GM12878 (cell line): Measurements from ENCODE around the gene DPH6. TPM values are rescaled to one million over a fixed set of nuclear protein-coding genes. Genes with fewer than 3 reads are reported as not detected.

Experiments
- ATAC-seq: fragments of 200-7000 bp; cut with Tn5 transposase; 3 replicates; pipeline ENCODE4 v1.9.1; 2020; ENCODE audit warnings: mild to moderate bottlenecking, moderate library complexity
- BruUV-seq: library from RNA; stranded (reverse); fragments of 400-500 nt; replicated peaks from 2 replicates; lab custom pipeline; 2021; lab: Mats Ljungman, UMichigan
- CTCF ChIA-PET: fragments of 300-600 bp; sonication (Branson Sonifier 250); formaldehyde crosslinking; extraction: SDS; loops from one replicate; lab custom pipeline; 2021; ENCODE audit warnings: inconsistent platforms; lab: Yijun Ruan, JAX
- POLR2A ChIA-PET: fragments of 350-600 bp; formaldehyde crosslinking; extraction: SDS; loops from one replicate; lab custom pipeline; 2021; ENCODE audit warnings: inconsistent platforms; lab: Charles Lee
- RAD21 ChIA-PET: fragments of 300-600 bp; sonication (Branson Sonifier 250); formaldehyde crosslinking; loops from one replicate; lab custom pipeline; 2023; ENCODE audit warnings: antibody characterized with exemption; ENCODE audit not compliant: unreplicated experiment; lab: Charles Lee
- SMC1A ChIA-PET: fragments of 300-600 bp; sonication (Branson Sonifier 250); formaldehyde crosslinking; loops from one replicate; lab custom pipeline; 2023; ENCODE audit not compliant: unreplicated experiment, uncharacterized antibody; lab: Charles Lee
- DNase-seq: peaks from one replicate; pipeline ENCODE4 v3.0.0-alpha.2; 2011; ENCODE audit warnings: low read depth, low spot score
- FAIRE-seq: peaks from 3 replicates; lab custom pipeline; 2011; peaks lifted over from hg19 to GRCh38; lab: Jason Lieb, UNC
- H2AFZ ChIP-seq: 2 replicates; pipeline ENCODE4 v1.6.0; 2011; ENCODE audit warnings: low read depth, low read length, control low read depth; ENCODE audit not compliant: control insufficient read depth
- H3K27ac ChIP-seq: 2 replicates; pipeline ENCODE4 v1.5.1; 2011; ENCODE audit warnings: control low read depth; ENCODE audit not compliant: control insufficient read depth, insufficient read depth
- H3K27me3 ChIP-seq, 2 experiments: replicated peaks in 1 of 2; 2 replicates each; pipeline versions ENCODE4 v1.6.0 to v1.6.1; 2011; ENCODE audit warnings: low read length in 1 of 2; ENCODE audit not compliant: control insufficient read depth in 2 of 2, insufficient read depth in 2 of 2
- H3K36me3 ChIP-seq, 2 experiments: 2 replicates each; pipeline ENCODE4 v1.5.1; 2011; ENCODE audit warnings: low read length in 1 of 2; ENCODE audit not compliant: control insufficient read depth in 2 of 2, insufficient read depth in 2 of 2
- H3K4me1 ChIP-seq: 2 replicates; pipeline ENCODE4 v1.6.1; 2011; ENCODE audit warnings: mild to moderate bottlenecking, low read length, moderate library complexity, mixed read lengths; ENCODE audit not compliant: control insufficient read depth, insufficient read depth
- H3K4me2 ChIP-seq: 2 replicates; pipeline ENCODE4 v1.6.0; 2011; ENCODE audit warnings: control low read depth; ENCODE audit not compliant: control insufficient read depth, insufficient read depth
- H3K4me3 ChIP-seq: fragments of 200-600 bp; sonication (generic); 2 replicates; pipeline ENCODE4 v1.5.1; 2016
- H3K79me2 ChIP-seq: 2 replicates; pipeline ENCODE4 v1.6.0; 2011; ENCODE audit warnings: low read length; ENCODE audit not compliant: control insufficient read depth, insufficient read depth
- H3K9ac ChIP-seq: 2 replicates; pipeline ENCODE4 v1.8.0; 2011; ENCODE audit warnings: low read length, control low read depth, mixed read lengths; ENCODE audit not compliant: control insufficient read depth, insufficient read depth
- H3K9me3 ChIP-seq: replicated peaks from 3 replicates; pipeline ENCODE4 v1.5.1; 2011; ENCODE audit warnings: mild to moderate bottlenecking, low read length; ENCODE audit not compliant: control insufficient read depth, insufficient read depth
- H4K20me1 ChIP-seq: 2 replicates; pipeline ENCODE4 v1.6.0; 2011; ENCODE audit not compliant: control insufficient read depth, insufficient read depth
- ATF7 ChIP-seq: fragments of 450-650 bp; IDR thresholded peaks from 2 replicates; pipeline ENCODE4 v1.6.1; 2016; ENCODE audit warnings: low read depth, mild to moderate bottlenecking
- BMI1 ChIP-seq: fragments of 450-650 bp; IDR thresholded peaks from 2 replicates; pipeline ENCODE4 v1.6.1; 2016; ENCODE audit warnings: mild to moderate bottlenecking, moderate library complexity, borderline replicate concordance
- JUND ChIP-seq: IDR thresholded peaks from 2 replicates; pipeline ENCODE4 v1.6.1; 2012; ENCODE audit warnings: low read depth, mild to moderate bottlenecking, low read length, improper control_type of control experiment, moderate library complexity
- NR2F1 ChIP-seq: fragments of 450-650 bp; conservative IDR thresholded peaks from 2 replicates; pipeline ENCODE4 v1.6.1; 2017; ENCODE audit warnings: mild to moderate bottlenecking
- PAX8 ChIP-seq: fragments of 450-650 bp; IDR thresholded peaks from 2 replicates; pipeline ENCODE4 v1.6.1; 2017; ENCODE audit warnings: mild to moderate bottlenecking, moderate library complexity
- SMC3 ChIP-seq: IDR thresholded peaks from 2 replicates; pipeline ENCODE4 v1.6.1; 2011; ENCODE audit warnings: low read length, improper control_type of control experiment, borderline replicate concordance
- SREBF1 ChIP-seq: IDR thresholded peaks from 2 replicates; pipeline ENCODE4 v1.6.1; 2012; ENCODE audit warnings: mild to moderate bottlenecking, low read length
- STAT1 ChIP-seq: fragments of 450-650 bp; conservative IDR thresholded peaks from 2 replicates; pipeline ENCODE4 v1.6.1; 2014; ENCODE audit warnings: antibody characterized with exemption, mild to moderate bottlenecking
- TARDBP ChIP-seq: IDR thresholded peaks from 2 replicates; pipeline ENCODE4 v1.6.1; 2016; ENCODE audit warnings: borderline replicate concordance
- YBX1 ChIP-seq: fragments of 450-650 bp; IDR thresholded peaks from 2 replicates; pipeline ENCODE4 v1.6.1; 2016; ENCODE audit warnings: antibody characterized with exemption
- in situ Hi-C: fragments of 300-500 bp; cut with MboI; formaldehyde crosslinking; loops from 9 replicates; pipeline ENCODE4 v1.14.3; 2018; ENCODE audit warnings: mixed read lengths
- intact Hi-C: fragments of 100-400 bp; cut with micrococcal nuclease; formaldehyde crosslinking; loops from one replicate; pipeline ENCODE4 v1.14.2; 2022; ENCODE audit not compliant: unreplicated experiment
- polyA plus RNA-seq, 11 experiments: library from polyadenylated mRNA; depleted of rRNA in 4 of 11; unstranded in 6 of 11; stranded (reverse) in 5 of 11; fragments of >200 nt; fragmentation: Nextera tagmentation in 4 of 11; fragmentation: Illumina TruSeq in 1 of 11; extraction: Ambion mirVana in 4 of 11; extraction: Trizol in 1 of 11; gene quantifications; 1 replicate in 1 of 11; 2 replicates in 10 of 11; pipeline versions ENCODE4 v1.2.1 to v1.2.3, GENCODE V29; 2011 to 2016; ENCODE audit warnings: inconsistent platforms in 2 of 11, missing spikeins in 2 of 11, low read depth in 1 of 11
- total RNA-seq, 4 experiments: library from RNA; depleted of rRNA in 3 of 4; stranded (reverse); fragments of >200 nt in 3 of 4; fragmentation: Illumina TruSeq in 1 of 4; extraction: Trizol in 1 of 4; gene quantifications; 2 replicates each; pipeline versions ENCODE4 v1.2.1 to v1.2.3, GENCODE V29; 2013 to 2021
- TF ChIP-seq, protein P1 (sequence below): IDR thresholded peaks from 2 replicates; pipeline ENCODE4 v1.6.1; 2012; ENCODE audit warnings: mild to moderate bottlenecking, low read depth, low read length

DPH6 gene
- total and polyA plus RNA-seq, 10 of the 15 experiments (the other 5 are each of a cell fraction or from before 2014, with no cell fraction given) = 9.0 to 68.5 (median 17.1) TPM

DNA sequence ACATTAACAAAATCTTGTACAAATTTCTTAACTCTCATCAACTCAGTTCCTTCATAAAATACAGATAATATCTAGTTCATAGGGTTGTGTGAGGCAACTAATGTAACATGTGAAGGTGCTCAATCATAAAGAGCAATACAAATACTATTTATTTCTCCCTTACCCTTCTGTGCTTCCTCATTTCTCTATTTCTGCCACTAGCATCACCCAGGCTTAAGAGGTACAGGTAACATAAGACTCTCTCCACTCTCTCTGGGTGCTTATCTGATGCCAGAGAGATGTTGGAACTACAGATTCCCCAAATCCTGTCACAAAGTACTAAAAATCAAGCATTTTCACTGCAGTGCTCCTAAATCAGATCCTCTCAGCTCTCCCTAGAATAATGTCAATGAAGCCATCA, 74.9 kb downstream of the DPH6 start:
- TF ChIP-seq SREBF1 = no peak
- TF ChIP-seq NR2F1 = no peak
- no peak for TF ChIP-seq PAX8
- TF ChIP-seq JUND = no peak
- no peak for TF ChIP-seq ATF7
- no peak for TF ChIP-seq STAT1
- TF ChIP-seq, protein P1, sequence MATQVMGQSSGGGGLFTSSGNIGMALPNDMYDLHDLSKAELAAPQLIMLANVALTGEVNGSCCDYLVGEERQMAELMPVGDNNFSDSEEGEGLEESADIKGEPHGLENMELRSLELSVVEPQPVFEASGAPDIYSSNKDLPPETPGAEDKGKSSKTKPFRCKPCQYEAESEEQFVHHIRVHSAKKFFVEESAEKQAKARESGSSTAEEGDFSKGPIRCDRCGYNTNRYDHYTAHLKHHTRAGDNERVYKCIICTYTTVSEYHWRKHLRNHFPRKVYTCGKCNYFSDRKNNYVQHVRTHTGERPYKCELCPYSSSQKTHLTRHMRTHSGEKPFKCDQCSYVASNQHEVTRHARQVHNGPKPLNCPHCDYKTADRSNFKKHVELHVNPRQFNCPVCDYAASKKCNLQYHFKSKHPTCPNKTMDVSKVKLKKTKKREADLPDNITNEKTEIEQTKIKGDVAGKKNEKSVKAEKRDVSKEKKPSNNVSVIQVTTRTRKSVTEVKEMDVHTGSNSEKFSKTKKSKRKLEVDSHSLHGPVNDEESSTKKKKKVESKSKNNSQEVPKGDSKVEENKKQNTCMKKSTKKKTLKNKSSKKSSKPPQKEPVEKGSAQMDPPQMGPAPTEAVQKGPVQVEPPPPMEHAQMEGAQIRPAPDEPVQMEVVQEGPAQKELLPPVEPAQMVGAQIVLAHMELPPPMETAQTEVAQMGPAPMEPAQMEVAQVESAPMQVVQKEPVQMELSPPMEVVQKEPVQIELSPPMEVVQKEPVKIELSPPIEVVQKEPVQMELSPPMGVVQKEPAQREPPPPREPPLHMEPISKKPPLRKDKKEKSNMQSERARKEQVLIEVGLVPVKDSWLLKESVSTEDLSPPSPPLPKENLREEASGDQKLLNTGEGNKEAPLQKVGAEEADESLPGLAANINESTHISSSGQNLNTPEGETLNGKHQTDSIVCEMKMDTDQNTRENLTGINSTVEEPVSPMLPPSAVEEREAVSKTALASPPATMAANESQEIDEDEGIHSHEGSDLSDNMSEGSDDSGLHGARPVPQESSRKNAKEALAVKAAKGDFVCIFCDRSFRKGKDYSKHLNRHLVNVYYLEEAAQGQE = no peak
- no peak for TF ChIP-seq YBX1
- TF ChIP-seq TARDBP = no peak
- TF ChIP-seq BMI1 = no peak
- TF ChIP-seq SMC3 = no peak
- ChIA-PET SMC1A (no interaction called here), CTCF (no interaction called here), RAD21 (no interaction called here), POLR2A (no interaction called here)
- Histone ChIP-seq H3K79me2 (no peaks in the 10 kb centered on the region), H3K36me3 (no peaks in the 10 kb centered on the region), H3K4me1 (no peaks in the 10 kb centered on the region), H3K27me3 (no peaks in the 10 kb centered on the region), H3K9me3 (no peaks in the 10 kb centered on the region), H4K20me1 (no peaks in the 10 kb centered on the region), H3K27ac (no peak overlapping the region), H3K9ac (no peak overlapping the region), H2AFZ (no peak overlapping the region), H3K4me2 (no peak overlapping the region), H3K4me3 (no peak overlapping the region)
- no peak for ATAC-seq
- in situ Hi-C loops = no loop called here
- BruUV-seq = no TSS peak
- no peak for DNase-seq
- intact Hi-C loops = no loop called here
- no peak for FAIRE-seq
